GM19395 (cell line): Measurements from ENCODE around the gene PFDN4.

ENCODE experiments used
- ATAC-seq: cut with Tn5 transposase; IDR thresholded peaks from one replicate; pipeline ENCODE4 v1.9.1; 2021; ENCODE audit warnings: mild to moderate bottlenecking, moderate library complexity; ENCODE audit not compliant: unreplicated experiment

Gene PFDN4

GRCh38 chr20:54207743-54208547 lies at the start of gene PFDN4:
TSS of gene PFDN4 (plus strand) at chr20:54208087. CDS start at chr20:54208101, 14 bp downstream.
- ATAC-seq = peak; percentile 96

GRCh38 chr20:54158226-54158625 lies 49.7 kb upstream of the PFDN4 start:
- ATAC-seq = no peak

- no peak for ATAC-seq
Measured at GRCh38 chr20:54158856-54159418, 49.0 kb upstream of the PFDN4 start.

- ATAC-seq = no peak
Measured at GRCh38 chr20:54160065-54161007, 47.6 kb upstream of the PFDN4 start.

- no peak for ATAC-seq
Measured at GRCh38 chr20:54161008-54161820, 46.7 kb upstream of the PFDN4 start.

GRCh38 chr20:54161821-54162149 lies 46.1 kb upstream of the PFDN4 start:
- ATAC-seq = no peak

- ATAC-seq = no peak
Measured at GRCh38 chr20:54162378-54163009, 45.4 kb upstream of the PFDN4 start.

- no peak for ATAC-seq
Measured at GRCh38 chr20:54163402-54163801, 44.5 kb upstream of the PFDN4 start.

- ATAC-seq = no peak
Measured at GRCh38 chr20:54165014-54165413, 42.9 kb upstream of the PFDN4 start.

GRCh38 chr20:54165803-54166202 lies 42.1 kb upstream of the PFDN4 start:
- ATAC-seq = no peak

- ATAC-seq = no peak
Measured at GRCh38 chr20:54166987-54167662, 40.8 kb upstream of the PFDN4 start.

GRCh38 chr20:54167909-54168872 lies 39.7 kb upstream of the PFDN4 start:
- no peak for ATAC-seq

- no peak for ATAC-seq
Measured at GRCh38 chr20:54168961-54169862, 38.7 kb upstream of the PFDN4 start.

GRCh38 chr20:54170026-54170471 lies 37.8 kb upstream of the PFDN4 start:
- ATAC-seq = no peak

GRCh38 chr20:54170963-54171362 lies 36.9 kb upstream of the PFDN4 start:
- ATAC-seq = no peak

GRCh38 chr20:54172532-54172855 lies 35.4 kb upstream of the PFDN4 start:
- ATAC-seq = no peak

- ATAC-seq = no peak
Measured at GRCh38 chr20:54172856-54173652, 34.8 kb upstream of the PFDN4 start.
